H9 (cell line): ENCODE data around the gene PTPRK. TPM values are rescaled to one million over a fixed set of nuclear protein-coding genes. Genes with fewer than 3 reads are reported as not detected.

ENCODE experiments used
- DNase-seq: peaks from one replicate; pipeline ENCODE4 v3.0.0-alpha.2; 2017
- H2AFZ ChIP-seq: one replicate; pipeline ENCODE4 v1.6.1; 2013; ENCODE audit warnings: mild to moderate bottlenecking, low read length, control low read depth, moderate library complexity
- H2AK5ac ChIP-seq: 2 replicates; pipeline ENCODE4 v1.6.1; 2013; ENCODE audit warnings: low read length, control low read depth, mixed read lengths; ENCODE audit not compliant: insufficient read length
- H2BK120ac ChIP-seq: one replicate; pipeline ENCODE4 v1.6.1; 2013; ENCODE audit warnings: low read depth, mild to moderate bottlenecking, low read length, control low read depth, inconsistent platforms; ENCODE audit not compliant: poor library complexity, severe bottlenecking
- H2BK12ac ChIP-seq: 2 replicates; pipeline ENCODE4 v1.6.1; 2013; ENCODE audit warnings: low read length, control low read depth, mixed read lengths, low read depth; ENCODE audit not compliant: insufficient read length
- H2BK15ac ChIP-seq: 2 replicates; pipeline ENCODE4 v1.6.1; 2013; ENCODE audit warnings: low read depth, low read length, control low read depth
- H2BK20ac ChIP-seq: one replicate; pipeline ENCODE4 v1.6.1; 2013; ENCODE audit warnings: low read depth, mild to moderate bottlenecking, low read length, control low read depth, inconsistent platforms; ENCODE audit not compliant: poor library complexity, severe bottlenecking
- H2BK5ac ChIP-seq: 2 replicates; pipeline ENCODE4 v1.6.1; 2013; ENCODE audit warnings: low read length, control low read depth, mixed read lengths; ENCODE audit not compliant: insufficient read length
- H3K14ac ChIP-seq: 2 replicates; pipeline ENCODE4 v1.6.1; 2013; ENCODE audit warnings: low read length, control low read depth; ENCODE audit not compliant: insufficient read depth
- H3K18ac ChIP-seq: 2 replicates; pipeline ENCODE4 v1.6.1; 2013; ENCODE audit warnings: low read depth, mild to moderate bottlenecking, mixed read lengths, low read length, control low read depth; ENCODE audit not compliant: insufficient read length
- H3K23ac ChIP-seq: 2 replicates; pipeline ENCODE4 v1.6.1; 2013; ENCODE audit warnings: low read length, control low read depth, mixed read lengths, low read depth; ENCODE audit not compliant: insufficient read length
- H3K23me2 ChIP-seq: 2 replicates; pipeline ENCODE4 v1.6.1; 2013; ENCODE audit warnings: low read depth, mild to moderate bottlenecking, mixed read lengths, low read length, control low read depth; ENCODE audit not compliant: insufficient read length, poor library complexity, severe bottlenecking
- H3K27ac ChIP-seq: 2 replicates; pipeline ENCODE4 v1.5.1; 2013; ENCODE audit warnings: low read length, control low read depth, mixed read lengths, low read depth; ENCODE audit not compliant: insufficient read length
- H3K27me3 ChIP-seq: 2 replicates; pipeline ENCODE4 v1.6.1; 2013; ENCODE audit warnings: low read length, control low read depth, inconsistent platforms; ENCODE audit not compliant: insufficient read depth
- H3K4ac ChIP-seq: 2 replicates; pipeline ENCODE4 v1.6.1; 2013; ENCODE audit warnings: low read depth, mild to moderate bottlenecking, control low read depth, inconsistent platforms, low read length, moderate library complexity
- H3K4me1 ChIP-seq: 2 replicates; pipeline ENCODE4 v1.6.1; 2013; ENCODE audit warnings: low read length, control low read depth, inconsistent platforms; ENCODE audit not compliant: insufficient read depth
- H3K4me2 ChIP-seq: 2 replicates; pipeline ENCODE4 v1.6.1; 2013; ENCODE audit warnings: low read length, control low read depth, mixed read lengths; ENCODE audit not compliant: insufficient read length, insufficient read depth
- H3K56ac ChIP-seq: 2 replicates; pipeline ENCODE4 v1.6.1; 2013; ENCODE audit warnings: low read depth, mild to moderate bottlenecking, mixed read lengths, low read length, control low read depth; ENCODE audit not compliant: insufficient read length
- H3K79me1 ChIP-seq: 2 replicates; pipeline ENCODE4 v1.6.1; 2013; ENCODE audit warnings: low read depth, mild to moderate bottlenecking, moderate library complexity, low read length, control low read depth, inconsistent platforms; ENCODE audit not compliant: insufficient read depth, poor library complexity, severe bottlenecking
- H3K79me2 ChIP-seq: 2 replicates; pipeline ENCODE4 v1.6.1; 2013; ENCODE audit warnings: low read length, control low read depth, inconsistent platforms; ENCODE audit not compliant: insufficient read depth
- H3K9ac ChIP-seq: 2 replicates; pipeline ENCODE4 v1.6.1; 2013; ENCODE audit warnings: low read length, control low read depth, mixed read lengths; ENCODE audit not compliant: insufficient read length; ENCODE audit errors: extremely low read depth
- H3K9me3 ChIP-seq: one replicate; pipeline ENCODE4 v1.6.1; 2013; ENCODE audit warnings: low read depth, low read length, inconsistent platforms; ENCODE audit not compliant: control insufficient read depth
- H3T11ph ChIP-seq: one replicate; pipeline ENCODE4 v1.6.1; 2013; ENCODE audit warnings: mild to moderate bottlenecking, low read length, control low read depth, inconsistent platforms
- H4K20me1 ChIP-seq: one replicate; pipeline ENCODE4 v1.6.1; 2013; ENCODE audit not compliant: control insufficient read depth, insufficient read length, insufficient read depth
- H4K5ac ChIP-seq: 2 replicates; pipeline ENCODE4 v1.6.1; 2013; ENCODE audit warnings: low read depth, mild to moderate bottlenecking, mixed read lengths, low read length, control low read depth; ENCODE audit not compliant: insufficient read length
- H4K8ac ChIP-seq: replicated peaks from 2 replicates; pipeline ENCODE4 v1.6.1; 2013; ENCODE audit warnings: low read length, control low read depth, mixed read lengths, low read depth; ENCODE audit not compliant: insufficient read length
- H4K91ac ChIP-seq: 2 replicates; pipeline ENCODE4 v1.6.1; 2013; ENCODE audit warnings: low read depth, mild to moderate bottlenecking, moderate library complexity, mixed read lengths, low read length, control low read depth; ENCODE audit not compliant: insufficient read length
- H3K27ac Mint-ChIP-seq, 3 experiments: 2 replicates in 2 of 3; 3 replicates in 1 of 3; pipeline ENCODE4 v1.8.0; 2020 to 2021; ENCODE audit warnings: mixed read lengths in 3 of 3, mild to moderate bottlenecking in 1 of 3, moderate library complexity in 1 of 3
- H3K27me3 Mint-ChIP-seq: 2 replicates; pipeline ENCODE4 v1.8.0; 2021; ENCODE audit warnings: low read depth, mild to moderate bottlenecking, moderate library complexity, mixed read lengths
- H3K36me3 Mint-ChIP-seq, 3 experiments: 2 replicates in 2 of 3; 3 replicates in 1 of 3; pipeline ENCODE4 v1.8.0; 2020 to 2021; ENCODE audit warnings: low read depth in 3 of 3, mixed read lengths in 3 of 3; ENCODE audit not compliant: insufficient read depth in 1 of 3
- H3K4me1 Mint-ChIP-seq, 2 experiments: 2 replicates each; pipeline ENCODE4 v1.8.0; 2020; ENCODE audit warnings: mixed read lengths in 2 of 2
- H3K4me3 Mint-ChIP-seq, 2 experiments: 2 replicates in 1 of 2; 3 replicates in 1 of 2; pipeline ENCODE4 v1.8.0; 2020 to 2021; ENCODE audit warnings: mild to moderate bottlenecking in 2 of 2, mixed read lengths in 2 of 2, moderate library complexity in 1 of 2
- H3K9me3 Mint-ChIP-seq, 2 experiments: 2 replicates in 1 of 2; 3 replicates in 1 of 2; pipeline ENCODE4 v1.8.0; 2020; ENCODE audit warnings: mild to moderate bottlenecking in 2 of 2, mixed read lengths in 2 of 2, moderate library complexity in 1 of 2
- WGBS: extraction: QIAGEN DNeasy Blood & Tissue Kit; methylation state at CpG from one replicate; pipeline ENCODE4 v1.1.7; 2013; ENCODE audit warnings: missing lambda C conversion rate, low lambda C conversion rate, mixed read lengths; ENCODE audit not compliant: insufficient read length; ENCODE audit errors: extremely low coverage; 5-methylcytosine and 5-hydroxymethylcytosine counted together
- total RNA-seq: library from RNA; stranded (reverse); gene quantifications from 2 replicates; pipeline ENCODE4 v1.2.1, GENCODE V29; 2021
- TF ChIP-seq, protein P1 (sequence below): fragments of 200-600 bp; sonication (generic); conservative IDR thresholded peaks from 3 replicates; pipeline ENCODE4 v1.8.0; 2021; ENCODE audit warnings: antibody characterized with exemption, mild to moderate bottlenecking

PTPRK gene
- total RNA-seq, 1 experiment from 2014 or later = 47.9 TPM

DNA sequence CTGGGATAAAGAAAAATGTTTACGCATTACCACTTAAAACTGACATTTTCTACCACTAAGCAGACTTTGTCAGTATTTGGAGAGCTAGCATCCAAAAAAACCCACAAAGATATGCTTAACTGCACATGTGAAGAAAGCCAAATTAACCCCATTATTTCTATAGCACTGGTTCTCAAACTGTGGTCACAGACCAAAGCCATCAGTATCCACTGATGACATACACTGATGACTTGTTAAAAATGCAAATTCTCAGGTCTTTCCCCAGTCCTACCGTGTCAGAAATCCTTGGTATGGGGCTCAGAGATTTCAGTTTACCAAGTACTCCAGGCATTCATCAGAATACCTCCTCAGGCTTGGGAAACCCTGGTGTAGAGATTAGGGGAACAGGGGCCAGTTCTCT is 230.2 kb downstream of the PTPRK start:
- no peak overlapping the region for H3K4me3 Mint-ChIP-seq
- no peak overlapping the region for H3T11ph ChIP-seq
- H2BK15ac ChIP-seq = no peak overlapping the region
- H3K27ac ChIP-seq = no peak overlapping the region
- no peak overlapping the region for H2BK120ac ChIP-seq
- no peaks in the 10 kb centered on the region; the same call in 1 of the 2 replicates for H3K4me1 ChIP-seq
- H4K20me1 ChIP-seq = no peaks in the 10 kb centered on the region
- H3K23ac ChIP-seq = no peak overlapping the region
- WGBS = no CpG with 5 or more reads among the region's 2 CpGs
- H4K8ac ChIP-seq = no peak overlapping the region
- no peak overlapping the region for H4K5ac ChIP-seq
- no peak overlapping the region for H2BK12ac ChIP-seq
- H3K23me2 ChIP-seq = no peaks in the 10 kb centered on the region
- no peak overlapping the region for H2BK5ac ChIP-seq
- no peak overlapping the region for H2AK5ac ChIP-seq
- no peaks in the 10 kb centered on the region for H3K79me1 ChIP-seq
- H2BK20ac ChIP-seq = no peak overlapping the region
- H3K9ac ChIP-seq = no peak overlapping the region
- H3K56ac ChIP-seq = no peak overlapping the region
- TF ChIP-seq, protein P1, sequence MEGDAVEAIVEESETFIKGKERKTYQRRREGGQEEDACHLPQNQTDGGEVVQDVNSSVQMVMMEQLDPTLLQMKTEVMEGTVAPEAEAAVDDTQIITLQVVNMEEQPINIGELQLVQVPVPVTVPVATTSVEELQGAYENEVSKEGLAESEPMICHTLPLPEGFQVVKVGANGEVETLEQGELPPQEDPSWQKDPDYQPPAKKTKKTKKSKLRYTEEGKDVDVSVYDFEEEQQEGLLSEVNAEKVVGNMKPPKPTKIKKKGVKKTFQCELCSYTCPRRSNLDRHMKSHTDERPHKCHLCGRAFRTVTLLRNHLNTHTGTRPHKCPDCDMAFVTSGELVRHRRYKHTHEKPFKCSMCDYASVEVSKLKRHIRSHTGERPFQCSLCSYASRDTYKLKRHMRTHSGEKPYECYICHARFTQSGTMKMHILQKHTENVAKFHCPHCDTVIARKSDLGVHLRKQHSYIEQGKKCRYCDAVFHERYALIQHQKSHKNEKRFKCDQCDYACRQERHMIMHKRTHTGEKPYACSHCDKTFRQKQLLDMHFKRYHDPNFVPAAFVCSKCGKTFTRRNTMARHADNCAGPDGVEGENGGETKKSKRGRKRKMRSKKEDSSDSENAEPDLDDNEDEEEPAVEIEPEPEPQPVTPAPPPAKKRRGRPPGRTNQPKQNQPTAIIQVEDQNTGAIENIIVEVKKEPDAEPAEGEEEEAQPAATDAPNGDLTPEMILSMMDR = no peak
- no peak overlapping the region for H3K27ac Mint-ChIP-seq
- no peak overlapping the region for H3K4me2 ChIP-seq
- H3K36me3 Mint-ChIP-seq = no peaks in the 10 kb centered on the region
- DNase-seq = no peak
- H2AFZ ChIP-seq = no peak overlapping the region
- peaks cover 0 to 3% of the 10 kb centered on the region in 2 experiments; a peak in 2 of 4 replicates for H3K4me1 Mint-ChIP-seq
- no peak overlapping the region for H4K91ac ChIP-seq
- H3K18ac ChIP-seq = no peak overlapping the region
- H3K27me3 Mint-ChIP-seq = no peaks in the 10 kb centered on the region
- no peaks in the 10 kb centered on the region for H3K9me3 Mint-ChIP-seq
- H3K4ac ChIP-seq = no peak overlapping the region
- no peaks in the 10 kb centered on the region for H3K9me3 ChIP-seq
- no peak overlapping the region for H3K14ac ChIP-seq
- no peaks in the 10 kb centered on the region for H3K79me2 ChIP-seq
- no peaks in the 10 kb centered on the region for H3K27me3 ChIP-seq
